C4-2B (cell line): Measurements from ENCODE around the gene NOP56.

Experiments used
- H3K27ac ChIP-seq: fragments of 450-650 bp; 2 replicates; pipeline ENCODE4 v1.5.1; 2017
- CTCF ChIP-seq: fragments of 450-650 bp; conservative IDR thresholded peaks from 2 replicates; pipeline ENCODE4 v1.5.1; 2017; ENCODE audit warnings: mild to moderate bottlenecking
- ZFX ChIP-seq: fragments of 450-650 bp; IDR thresholded peaks from 2 replicates; pipeline ENCODE4 v1.6.1; 2017

The NOP56 gene

GRCh38 chr20:2655331-2656116 is 3.1 kb downstream of the NOP56 start:
- H3K27ac ChIP-seq, result no peak overlapping the region
- TF ChIP-seq ZFX, result no peak
- TF ChIP-seq CTCF, result no peak

- no peak for TF ChIP-seq ZFX
- no peak for TF ChIP-seq CTCF
- no peak overlapping the region for H3K27ac ChIP-seq
These were observed 4.2 kb downstream of the NOP56 start for GRCh38 chr20:2656471-2657117.

- H3K27ac ChIP-seq, result no peak overlapping the region
These were observed 4.8 kb downstream of the NOP56 start for GRCh38 chr20:2657241-2657640.

GRCh38 chr20:2657674-2658073 is 5.2 kb downstream of the NOP56 start:
- TF ChIP-seq ZFX, result no peak
- H3K27ac ChIP-seq, result no peak overlapping the region

More at GRCh38 chr20:2657241-2657640, 4.8 kb downstream of the NOP56 start:
- TF ChIP-seq CTCF (no peak), ZFX (no peak)

- TF ChIP-seq ZFX, result no peak
- no peak for TF ChIP-seq CTCF
- H3K27ac ChIP-seq, result no peak overlapping the region
These were observed 6.3 kb downstream of the NOP56 start for GRCh38 chr20:2658414-2659354.

- TF ChIP-seq CTCF (no peak), ZFX (no peak)
- no peak overlapping the region for H3K27ac ChIP-seq
These were observed 7.1 kb downstream of the NOP56 start for GRCh38 chr20:2659547-2659946.

- TF ChIP-seq ZFX (no peak), CTCF (no peak)
- peak overlapping the region; percentile 84 for H3K27ac ChIP-seq
These were observed 11.0 kb downstream of the NOP56 start for GRCh38 chr20:2663364-2663886.
